NCI-H69 (cell line): ENCODE measurements around the gene NXNL1.

Source experiments
- DNase-seq: peaks from one replicate; lab custom pipeline; 2025; lab: John Stamatoyannopoulos, UW

Gene NXNL1

DNA sequence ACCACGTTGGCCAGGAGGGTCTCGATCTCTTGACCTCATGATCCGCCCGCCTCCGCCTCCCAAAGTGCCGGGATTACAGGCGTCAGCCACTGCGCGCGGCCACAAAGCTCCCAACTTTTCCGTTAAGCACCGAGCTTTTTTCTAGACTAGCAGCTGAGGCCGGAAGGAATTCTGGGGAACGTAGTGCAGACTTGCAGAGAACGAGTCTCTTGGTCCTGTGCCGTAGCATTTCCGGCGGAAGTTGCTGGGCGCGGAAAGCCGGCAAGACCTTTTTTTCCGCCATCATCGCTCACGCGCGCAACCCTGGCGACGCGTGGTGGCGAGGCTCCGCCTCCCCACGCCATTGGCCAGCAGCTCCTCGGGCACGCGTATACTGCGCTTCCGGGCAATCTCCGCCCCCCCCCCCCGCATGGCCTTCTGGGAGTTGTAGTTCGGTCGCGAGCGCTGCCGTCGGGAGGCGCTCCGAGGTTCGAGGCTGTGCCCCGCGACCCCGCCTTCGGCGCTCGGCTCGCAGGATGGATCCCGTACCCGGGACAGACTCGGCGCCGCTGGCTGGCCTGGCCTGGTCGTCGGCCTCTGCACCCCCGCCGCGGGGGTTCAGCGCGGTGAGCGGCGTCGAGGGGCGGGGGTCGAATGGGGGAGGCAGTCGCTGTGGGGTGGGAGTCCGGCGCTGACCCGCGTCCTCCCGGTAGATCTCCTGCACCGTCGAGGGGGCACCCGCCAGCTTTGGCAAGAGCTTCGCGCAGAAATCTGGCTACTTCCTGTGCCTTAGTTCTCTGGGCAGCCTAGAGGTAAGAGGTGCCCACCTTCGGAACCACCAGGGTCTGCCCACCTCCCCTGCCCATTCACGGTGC lies 40.9 kb downstream of the NXNL1 start, which contains the start of gene MVB12A:
Gene MVB12A (plus strand): TSS at position 427 of the 854 bp plus-strand sequence. CDS start 89 bp downstream, at position 516.
- peak; percentile 99 for DNase-seq

DNA sequence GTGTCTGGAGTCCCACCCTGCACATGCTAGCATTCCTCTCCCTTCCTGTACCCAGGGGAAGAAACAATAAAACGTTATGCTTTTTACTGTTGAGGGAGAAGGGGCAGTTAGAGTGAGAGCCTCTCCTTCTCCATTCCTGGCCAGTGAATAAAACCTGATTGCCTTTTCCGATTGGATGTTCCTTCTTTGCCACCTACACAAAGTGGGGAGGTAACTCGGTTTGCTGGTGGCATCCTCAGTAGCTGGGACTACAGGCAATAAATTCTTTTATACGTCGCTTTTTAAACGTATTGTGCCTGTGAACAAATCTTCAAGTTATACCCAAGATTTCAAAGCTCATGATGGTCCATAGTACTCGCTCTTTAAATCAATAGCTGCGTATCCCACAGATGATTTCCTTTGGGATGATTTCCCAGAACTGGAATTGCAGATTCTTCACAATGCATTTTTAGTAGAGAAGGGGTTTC lies 41.5 kb downstream of the NXNL1 start:
- DNase-seq: peak; percentile 35

- no peak for DNase-seq
Measured at GRCh38 chr19:17418710-17419109, 42.0 kb downstream of the NXNL1 start.

DNA sequence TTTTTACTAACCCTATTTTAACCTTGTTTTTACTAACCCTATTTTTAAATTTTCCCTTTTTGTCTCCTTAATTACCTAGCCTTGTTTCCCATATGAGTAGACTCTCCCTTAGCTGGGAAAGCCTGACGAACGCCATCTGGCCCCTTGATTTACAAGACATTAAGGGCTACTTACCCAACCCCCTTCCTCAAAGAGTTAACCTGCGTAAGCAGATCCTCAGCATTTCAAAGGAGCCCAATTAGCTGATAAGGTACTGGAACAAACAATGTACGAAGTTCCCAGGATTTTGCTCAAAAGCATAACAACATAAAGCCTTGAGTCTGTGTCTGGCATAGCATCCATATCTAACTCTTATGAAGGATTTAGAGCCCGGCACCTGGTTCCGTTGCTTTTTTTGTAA lies 45.6 kb downstream of the NXNL1 start:
- peak; percentile 31 for DNase-seq

DNA sequence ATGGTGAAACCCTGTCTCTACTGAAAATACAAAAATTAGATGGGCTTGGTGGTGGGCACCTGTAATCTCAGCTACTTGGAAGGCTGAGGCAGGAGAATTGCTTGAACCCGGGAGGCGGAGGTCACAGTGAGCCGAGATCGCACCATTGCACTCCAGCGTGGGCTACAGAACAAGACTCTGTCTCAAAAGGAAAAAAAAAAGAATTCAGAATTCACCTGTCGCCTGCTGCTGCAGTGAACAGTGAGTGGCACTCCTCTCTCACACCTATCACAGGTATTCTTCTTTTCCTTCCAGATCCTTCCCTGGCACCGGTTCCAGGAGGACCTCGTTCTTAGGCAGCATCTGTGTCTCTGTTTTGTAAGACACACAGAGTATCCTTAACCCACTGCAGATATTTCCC lies 46.6 kb downstream of the NXNL1 start:
- no peak for DNase-seq

DNA sequence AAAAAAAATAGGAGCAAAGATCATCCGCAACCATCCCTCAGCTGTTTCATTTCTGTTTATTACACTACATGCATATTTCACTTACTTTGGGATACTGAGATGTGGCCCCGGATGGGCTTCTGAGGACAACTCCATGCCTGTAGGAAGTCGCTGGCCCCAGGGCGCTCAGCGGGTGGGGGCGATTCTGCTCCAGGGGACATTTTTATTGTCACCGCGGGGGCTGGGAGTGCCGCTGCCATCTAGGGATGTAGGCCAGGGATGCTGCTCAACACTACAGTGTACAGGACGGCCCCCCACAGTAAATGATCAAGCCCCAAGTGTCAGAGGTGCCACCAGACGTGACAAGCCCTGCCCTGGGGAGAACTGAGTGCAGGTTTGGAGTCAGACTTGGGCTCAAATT lies 48.9 kb downstream of the NXNL1 start:
- peak; percentile 21 for DNase-seq

DNA sequence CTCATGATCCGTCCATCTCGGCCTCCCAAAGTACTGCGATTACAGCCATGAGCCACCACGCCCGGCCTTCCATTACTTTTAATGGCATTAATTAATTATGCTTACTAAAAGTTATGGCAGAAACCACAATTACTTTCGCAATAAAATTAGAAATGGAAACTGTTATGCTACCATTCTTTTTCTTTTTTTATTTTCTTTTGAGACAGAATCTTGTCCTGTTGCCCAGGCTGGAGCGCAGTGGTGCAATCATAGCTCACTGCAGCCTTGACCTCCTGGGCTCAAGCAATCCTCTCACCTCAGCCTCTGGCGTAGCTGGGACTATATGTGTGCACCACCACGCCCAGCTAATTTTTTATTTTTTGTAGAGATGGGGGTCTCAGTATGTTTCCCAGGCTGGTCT lies 50.7 kb downstream of the NXNL1 start:
- no peak for DNase-seq

GRCh38 chr19:17406887-17407196 lies 53.9 kb downstream of the NXNL1 start:
- no peak for DNase-seq

DNA sequence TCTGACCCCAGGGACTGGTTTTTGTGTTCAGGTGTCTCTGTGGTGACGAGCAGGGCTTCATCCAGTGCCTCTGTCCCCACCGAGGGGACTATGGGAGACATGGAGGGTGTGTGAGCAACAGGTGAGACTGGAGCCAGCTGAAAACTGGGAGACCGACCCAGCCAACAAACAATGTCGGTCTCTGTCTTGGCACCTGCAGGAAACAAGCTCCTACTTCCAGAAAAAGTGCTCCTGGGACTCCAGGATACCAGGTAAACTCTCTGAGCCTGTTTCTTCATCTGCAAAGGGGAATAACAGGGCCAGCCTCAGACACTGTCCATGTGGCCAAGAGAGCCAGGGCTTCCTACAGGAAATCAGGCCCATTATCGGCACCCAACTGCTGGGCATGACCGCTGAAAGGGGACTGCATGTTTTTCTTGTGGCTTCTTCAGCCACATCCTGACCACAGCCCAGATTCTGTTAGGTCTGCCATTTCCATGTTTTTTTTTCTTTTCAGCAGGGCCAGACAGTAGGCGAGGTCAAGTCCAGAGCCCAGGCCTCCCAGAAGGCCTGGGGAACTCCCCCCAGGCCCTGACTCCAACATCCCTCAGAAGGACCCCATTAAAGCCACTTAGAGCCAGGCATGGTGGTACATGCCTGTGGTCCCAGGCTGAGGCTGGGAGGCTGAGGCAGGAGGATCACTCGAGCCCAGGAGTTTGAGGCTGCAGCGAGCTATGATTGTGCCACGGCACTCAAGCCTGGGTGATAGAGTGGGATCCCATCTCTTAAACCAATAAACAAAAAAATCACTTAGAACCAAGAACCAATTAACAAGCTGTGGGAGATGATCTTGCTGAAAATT lies 54.5 kb downstream of the NXNL1 start:
- no peak for DNase-seq
